GM06990 (cell line): ENCODE measurements around the gene MTSS2.

Experiments
- DNase-seq: peaks from one replicate; pipeline ENCODE4 v3.0.0-alpha.2; 2011; ENCODE audit not compliant: insufficient read length; ENCODE audit errors: extremely low read depth
- H3K27me3 ChIP-seq: replicated peaks from 2 replicates; pipeline ENCODE4 v1.6.0; 2011; ENCODE audit warnings: low read length; ENCODE audit not compliant: control insufficient read depth, insufficient read depth
- H3K36me3 ChIP-seq: 2 replicates; pipeline ENCODE4 v1.5.1; 2011; ENCODE audit warnings: low read length; ENCODE audit not compliant: control insufficient read depth, insufficient read depth
- H3K4me3 ChIP-seq: replicated peaks from 2 replicates; pipeline ENCODE4 v1.5.1; 2011; ENCODE audit warnings: low read depth, mild to moderate bottlenecking, control low read depth, low read length
- CTCF ChIP-seq: IDR thresholded peaks from 2 replicates; pipeline ENCODE4 v1.5.1; 2011; ENCODE audit warnings: low read length, control low read depth, mild to moderate bottlenecking, inconsistent platforms; ENCODE audit not compliant: insufficient read depth, poor library complexity, severe bottlenecking

MTSS2 gene

GRCh38 chr16:70701596-70701995 lies 15.7 kb upstream of the MTSS2 start:
- H3K36me3 ChIP-seq: peaks cover 10% of the 10 kb centered on the region
- no peak overlapping the region for H3K4me3 ChIP-seq
- H3K27me3 ChIP-seq: no peaks in the 10 kb centered on the region
- DNase-seq: no peak
- TF ChIP-seq CTCF: no peak

GRCh38 chr16:70701036-70701435 lies 15.2 kb upstream of the MTSS2 start:
- peaks cover 10% of the 10 kb centered on the region for H3K36me3 ChIP-seq
- no peak for DNase-seq
- no peak overlapping the region for H3K4me3 ChIP-seq
- TF ChIP-seq CTCF: no peak
- no peaks in the 10 kb centered on the region for H3K27me3 ChIP-seq

- H3K27me3 ChIP-seq: no peaks in the 10 kb centered on the region
- peaks cover 11% of the 10 kb centered on the region for H3K36me3 ChIP-seq
- TF ChIP-seq CTCF: no peak
- no peak overlapping the region for H3K4me3 ChIP-seq
- DNase-seq: no peak
Observed at GRCh38 chr16:70700101-70701020, 14.5 kb upstream of the MTSS2 start.

- no peak for TF ChIP-seq CTCF
Observed at GRCh38 chr16:70699696-70700095, 13.8 kb upstream of the MTSS2 start.

GRCh38 chr16:70698901-70699300 lies 13.0 kb upstream of the MTSS2 start:
- no peak for DNase-seq
- H3K36me3 ChIP-seq: peaks cover 11% of the 10 kb centered on the region
- no peaks in the 10 kb centered on the region for H3K27me3 ChIP-seq
- TF ChIP-seq CTCF: no peak
- H3K4me3 ChIP-seq: no peak overlapping the region

More at GRCh38 chr16:70699696-70700095, 13.8 kb upstream of the MTSS2 start:
- no peaks in the 10 kb centered on the region for H3K27me3 ChIP-seq
- no peak overlapping the region for H3K4me3 ChIP-seq
- DNase-seq: no peak
- peaks cover 11% of the 10 kb centered on the region for H3K36me3 ChIP-seq
